Neural progenitor cell (in vitro differentiated cells): ENCODE measurements around the gene FAM9C.

ENCODE experiments used
- EZH2 ChIP-seq: fragments of 200-600 bp; sonication (generic); IDR thresholded peaks from 2 replicates; pipeline ENCODE4 v1.6.1; 2017; ENCODE audit warnings: antibody characterized with exemption, mild to moderate bottlenecking, moderate library complexity
- TF ChIP-seq, protein P1 (sequence below): fragments of 200-600 bp; sonication (generic); IDR thresholded peaks from 2 replicates; pipeline ENCODE4 v1.5.1; 2017; ENCODE audit warnings: antibody characterized with exemption, mild to moderate bottlenecking

DNA sequence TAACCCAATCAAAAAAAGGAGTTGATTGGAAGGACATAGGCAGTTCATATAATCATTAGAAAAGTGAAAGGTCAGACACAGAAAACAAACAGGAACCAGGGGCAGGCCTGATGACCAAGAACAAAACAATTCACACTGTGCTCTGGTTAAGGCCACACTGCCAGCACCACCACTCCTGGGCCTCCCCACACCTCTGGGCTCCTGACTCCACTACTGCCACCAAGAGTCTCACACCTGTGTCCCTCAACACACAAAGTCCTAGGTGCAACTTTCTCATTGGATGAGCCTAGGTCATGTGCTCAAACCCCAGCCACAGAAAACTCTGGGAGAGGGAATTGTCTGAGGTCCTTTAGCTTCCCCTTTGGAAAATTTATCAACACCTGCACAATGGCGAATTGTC, 11.1 kb upstream of the FAM9C start:
- TF ChIP-seq, protein P1, sequence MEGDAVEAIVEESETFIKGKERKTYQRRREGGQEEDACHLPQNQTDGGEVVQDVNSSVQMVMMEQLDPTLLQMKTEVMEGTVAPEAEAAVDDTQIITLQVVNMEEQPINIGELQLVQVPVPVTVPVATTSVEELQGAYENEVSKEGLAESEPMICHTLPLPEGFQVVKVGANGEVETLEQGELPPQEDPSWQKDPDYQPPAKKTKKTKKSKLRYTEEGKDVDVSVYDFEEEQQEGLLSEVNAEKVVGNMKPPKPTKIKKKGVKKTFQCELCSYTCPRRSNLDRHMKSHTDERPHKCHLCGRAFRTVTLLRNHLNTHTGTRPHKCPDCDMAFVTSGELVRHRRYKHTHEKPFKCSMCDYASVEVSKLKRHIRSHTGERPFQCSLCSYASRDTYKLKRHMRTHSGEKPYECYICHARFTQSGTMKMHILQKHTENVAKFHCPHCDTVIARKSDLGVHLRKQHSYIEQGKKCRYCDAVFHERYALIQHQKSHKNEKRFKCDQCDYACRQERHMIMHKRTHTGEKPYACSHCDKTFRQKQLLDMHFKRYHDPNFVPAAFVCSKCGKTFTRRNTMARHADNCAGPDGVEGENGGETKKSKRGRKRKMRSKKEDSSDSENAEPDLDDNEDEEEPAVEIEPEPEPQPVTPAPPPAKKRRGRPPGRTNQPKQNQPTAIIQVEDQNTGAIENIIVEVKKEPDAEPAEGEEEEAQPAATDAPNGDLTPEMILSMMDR, result no peak
- TF ChIP-seq EZH2, result no peak
